NCI-H748 (cell line): ENCODE data around the gene CTDSPL.
"Not testable (repeated sequence)": the region's sequence is repeated elsewhere in the genome, so short reads cannot be mapped to it uniquely, and the experiment has no call there.

Experiments
- DNase-seq: peaks from one replicate; lab custom pipeline; 2025; ENCODE audit not compliant: unreplicated experiment; lab: John Stamatoyannopoulos, UW

CTDSPL gene

GRCh38 chr3:37963016-37963415 is 101.3 kb downstream of the CTDSPL start:
- DNase-seq: no peak

- no peak for DNase-seq
Observed at GRCh38 chr3:37963635-37964034, 102.0 kb downstream of the CTDSPL start.

- DNase-seq: no peak
Observed at GRCh38 chr3:37964146-37964545, 102.5 kb downstream of the CTDSPL start.

GRCh38 chr3:37964716-37965115 is 103.0 kb downstream of the CTDSPL start:
- no peak for DNase-seq

GRCh38 chr3:37967260-37967881 is 105.7 kb downstream of the CTDSPL start:
- peak; percentile 51 for DNase-seq

- DNase-seq: no peak
Observed at GRCh38 chr3:37968199-37968598, 106.5 kb downstream of the CTDSPL start.

GRCh38 chr3:37968813-37969595 is 107.3 kb downstream of the CTDSPL start:
- DNase-seq: no peak

- DNase-seq: no peak
Observed at GRCh38 chr3:37969596-37970100, 108.0 kb downstream of the CTDSPL start.

GRCh38 chr3:37970802-37971201 is 109.1 kb downstream of the CTDSPL start:
- no peak for DNase-seq

GRCh38 chr3:37971467-37971866 is 109.8 kb downstream of the CTDSPL start:
- no peak for DNase-seq

- DNase-seq: not testable (repeated sequence)
Observed at GRCh38 chr3:37972056-37972455, 110.4 kb downstream of the CTDSPL start.

- no peak for DNase-seq
Observed at GRCh38 chr3:37973246-37974054, 111.8 kb downstream of the CTDSPL start.

GRCh38 chr3:37974121-37975083 is 112.7 kb downstream of the CTDSPL start:
- peak; percentile 42 for DNase-seq

- no peak for DNase-seq
Observed at GRCh38 chr3:37979541-37980461, 118.1 kb downstream of the CTDSPL start.

GRCh38 chr3:37980462-37981347 is 119.0 kb downstream of the CTDSPL start:
- no peak for DNase-seq

- DNase-seq: no peak
Observed at GRCh38 chr3:37981348-37981664, 119.6 kb downstream of the CTDSPL start.

- DNase-seq: no peak
Observed at GRCh38 chr3:37982331-37982730, 120.7 kb downstream of the CTDSPL start.

GRCh38 chr3:37984051-37984450 is 122.4 kb downstream of the CTDSPL start:
- no peak for DNase-seq

GRCh38 chr3:37984596-37984995 is 122.9 kb downstream of the CTDSPL start:
- DNase-seq: no peak
